IMR-90 (cell line): Measurements from ENCODE around the gene OPN1SW. TPM values are rescaled to one million over a fixed set of nuclear protein-coding genes. Genes with fewer than 3 reads are reported as not detected.

Experiments used
- ATAC-seq: fragments of 200-7000 bp; cut with Tn5 transposase; 2 replicates; pipeline ENCODE4 v1.9.1; 2020; ENCODE audit warnings: low read depth, mild to moderate bottlenecking, moderate library complexity
- BruUV-seq: library from RNA; stranded (reverse); fragments of 400-500 nt; replicated peaks from 2 replicates; lab custom pipeline; 2021; lab: Mats Ljungman, UMichigan
- CTCF ChIA-PET: fragments of 300-600 bp; formaldehyde crosslinking; extraction: SDS; loops from one replicate; lab custom pipeline; 2021; ENCODE audit warnings: antibody characterized with exemption; lab: Yijun Ruan, JAX
- POLR2A ChIA-PET: fragments of 300-600 bp; sonication (Branson Sonifier 250); formaldehyde crosslinking; loops from one replicate; lab custom pipeline; 2022; ENCODE audit warnings: antibody characterized with exemption; ENCODE audit not compliant: unreplicated experiment; lab: Charles Lee
- DNase-seq: peaks from one replicate; pipeline ENCODE4 v3.0.0; 2013
- H2AFZ ChIP-seq: replicated peaks from 2 replicates; pipeline ENCODE3; 2013; ENCODE audit warnings: low read length, mild to moderate bottlenecking; ENCODE audit not compliant: poor library complexity
- H2AK5ac ChIP-seq: 2 replicates; pipeline ENCODE4 v1.6.1; 2013; ENCODE audit warnings: low read depth, low read length, inconsistent platforms
- H2AK9ac ChIP-seq: replicated peaks from 2 replicates; pipeline ENCODE3; 2013; ENCODE audit warnings: mild to moderate bottlenecking, low read depth, low read length, moderate library complexity; ENCODE audit not compliant: poor library complexity
- H2BK120ac ChIP-seq: 2 replicates; pipeline ENCODE4 v1.6.1; 2013; ENCODE audit warnings: low read depth, low read length, inconsistent platforms
- H2BK15ac ChIP-seq: 3 replicates; pipeline ENCODE4 v1.6.1; 2013; ENCODE audit warnings: low read depth, low read length, inconsistent platforms
- H2BK20ac ChIP-seq: 2 replicates; pipeline ENCODE4 v1.6.1; 2013; ENCODE audit warnings: low read depth, mild to moderate bottlenecking, inconsistent platforms, low read length, moderate library complexity
- H2BK5ac ChIP-seq: 2 replicates; pipeline ENCODE4 v1.6.1; 2013; ENCODE audit warnings: mild to moderate bottlenecking, low read depth, low read length, inconsistent platforms; ENCODE audit not compliant: poor library complexity, severe bottlenecking
- H3K14ac ChIP-seq: replicated peaks from 2 replicates; pipeline ENCODE4 v1.6.1; 2013; ENCODE audit warnings: low read depth, low read length, inconsistent platforms
- H3K18ac ChIP-seq: 2 replicates; pipeline ENCODE4 v1.6.1; 2013; ENCODE audit warnings: low read depth, low read length, control low read depth
- H3K23ac ChIP-seq: 2 replicates; pipeline ENCODE4 v1.6.1; 2013; ENCODE audit warnings: low read depth, low read length, inconsistent platforms
- H3K27ac ChIP-seq: 2 replicates; pipeline ENCODE4 v1.5.1; 2013; ENCODE audit warnings: mild to moderate bottlenecking, control low read depth, low read length; ENCODE audit not compliant: insufficient read depth
- H3K27me3 ChIP-seq: 2 replicates; pipeline ENCODE4 v1.6.1; 2013; ENCODE audit warnings: low read length; ENCODE audit not compliant: control insufficient read depth, insufficient read depth
- H3K36me3 ChIP-seq: 2 replicates; pipeline ENCODE4 v1.6.1; 2013; ENCODE audit warnings: low read length, mixed read lengths; ENCODE audit not compliant: control insufficient read depth, insufficient read depth
- H3K4ac ChIP-seq: 2 replicates; pipeline ENCODE4 v1.6.1; 2013; ENCODE audit warnings: low read depth, low read length, inconsistent platforms
- H3K4me1 ChIP-seq: 2 replicates; pipeline ENCODE4 v1.6.1; 2013; ENCODE audit warnings: low read length, mixed read lengths; ENCODE audit not compliant: control insufficient read depth, insufficient read depth
- H3K4me2 ChIP-seq: 2 replicates; pipeline ENCODE4 v1.6.1; 2013; ENCODE audit warnings: low read depth, mild to moderate bottlenecking, control low read depth, low read length, moderate library complexity
- H3K4me3 ChIP-seq: 2 replicates; pipeline ENCODE4 v1.5.1; 2013; ENCODE audit warnings: low read depth, mild to moderate bottlenecking, control low read depth, low read length, moderate library complexity; ENCODE audit not compliant: insufficient read depth
- H3K56ac ChIP-seq: 2 replicates; pipeline ENCODE4 v1.6.1; 2013; ENCODE audit warnings: low read length, inconsistent platforms; ENCODE audit not compliant: insufficient read depth; ENCODE audit errors: extremely low read depth
- H3K79me1 ChIP-seq, 2 experiments: 2 replicates each; pipeline ENCODE4 v1.6.1; 2013; ENCODE audit warnings: low read length in 2 of 2, inconsistent platforms in 1 of 2, low read depth in 1 of 2
- H3K9ac ChIP-seq: 2 replicates; pipeline ENCODE4 v1.6.1; 2013; ENCODE audit warnings: low read depth, low read length, control low read depth
- H3K9me1 ChIP-seq: 2 replicates; pipeline ENCODE4 v1.6.1; 2013; ENCODE audit warnings: low read length, inconsistent platforms; ENCODE audit not compliant: insufficient read depth
- H3K9me3 ChIP-seq: 2 replicates; pipeline ENCODE4 v1.6.1; 2013; ENCODE audit warnings: low read length; ENCODE audit not compliant: control insufficient read depth, insufficient read depth
- H4K20me1 ChIP-seq: 2 replicates; pipeline ENCODE4 v1.6.1; 2013; ENCODE audit warnings: low read length, inconsistent platforms; ENCODE audit not compliant: insufficient read depth
- H4K5ac ChIP-seq: 2 replicates; pipeline ENCODE4 v1.6.1; 2013; ENCODE audit warnings: mild to moderate bottlenecking, low read depth, low read length, control low read depth
- H4K8ac ChIP-seq, 2 experiments: 2 replicates each; pipeline ENCODE4 v1.6.1; 2013; ENCODE audit warnings: low read depth in 2 of 2, low read length in 2 of 2, control low read depth in 1 of 2, inconsistent platforms in 1 of 2
- H4K91ac ChIP-seq: 2 replicates; pipeline ENCODE4 v1.6.1; 2013; ENCODE audit warnings: low read depth, low read length, inconsistent platforms; ENCODE audit not compliant: insufficient read depth
- FOS ChIP-seq: fragments of 150-350 bp; IDR thresholded peaks from 2 replicates; pipeline ENCODE4 v1.6.1; 2016; ENCODE audit warnings: low read depth, low read length
- RAD21 ChIP-seq: IDR thresholded peaks from 2 replicates; pipeline ENCODE4 v1.6.1; 2012; ENCODE audit warnings: low read length, improper control_type of control experiment
- WGBS, 2 experiments: methylation state at CpG; one replicate each; pipeline versions ENCODE4 v1.1.5 to v1.1.7; 2013; ENCODE audit warnings: missing lambda C conversion rate in 2 of 2; ENCODE audit not compliant: insufficient read length in 1 of 2; ENCODE audit errors: extremely low coverage in 2 of 2; 5-methylcytosine and 5-hydroxymethylcytosine counted together
- dilution Hi-C: fragments of 300-500 bp; cut with HindIII; formaldehyde crosslinking; loops from one replicate; pipeline ENCODE4 v1.14.3; 2018; ENCODE audit warnings: low sequenced_read_pairs; ENCODE audit not compliant: unreplicated experiment
- in situ Hi-C: fragments of 300-500 bp; cut with MboI; formaldehyde crosslinking; loops from 3 replicates; pipeline ENCODE4 v1.14.3; 2019; ENCODE audit warnings: low sequenced_read_pairs, inconsistent platforms, mixed read lengths
- intact Hi-C: fragments of 100-400 bp; cut with micrococcal nuclease; formaldehyde crosslinking; loops from 2 replicates; pipeline ENCODE4 v1.10.0; 2022
- polyA plus RNA-seq, 3 experiments: library from polyadenylated mRNA; depleted of rRNA; stranded (reverse); fragments of >200 nt; gene quantifications; 2 replicates each; pipeline ENCODE4 v1.2.3, GENCODE V29; 2012; ENCODE audit warnings: low replicate concordance in 1 of 3
- total RNA-seq: library from RNA; depleted of rRNA; stranded (reverse); fragments of >200 nt; gene quantifications from 2 replicates; pipeline ENCODE4 v1.2.3, GENCODE V29; 2012
- TF ChIP-seq, protein P1 (sequence below): fragments of 150-350 bp; IDR thresholded peaks from 2 replicates; pipeline ENCODE4 v1.6.1; 2016; ENCODE audit warnings: low read depth, mild to moderate bottlenecking, low read length, moderate library complexity, borderline replicate concordance

OPN1SW gene
- total and polyA plus RNA-seq, 2 of the 4 experiments (the other 2 are of a cell fraction), result not detected

DNA sequence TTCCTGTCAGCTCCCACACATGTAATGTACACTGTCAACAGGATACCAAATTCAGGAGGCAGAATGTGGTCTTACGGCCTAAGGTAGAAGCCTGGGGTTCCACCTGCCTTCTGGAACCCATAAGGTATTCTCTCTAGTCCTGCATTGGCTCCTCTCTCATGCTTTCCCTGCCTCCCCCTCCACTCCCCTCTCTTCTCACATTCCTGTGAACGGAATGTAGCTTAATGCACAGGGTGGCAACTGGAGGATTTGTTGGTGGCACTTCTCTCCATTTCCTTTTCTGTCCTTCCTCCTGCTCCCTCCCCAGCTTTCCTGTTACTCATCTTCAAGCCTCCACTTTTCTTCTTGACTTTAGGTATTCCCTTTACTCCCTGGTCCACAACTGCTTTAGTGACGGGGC lies 43.1 kb upstream of the OPN1SW start:
- no CpG with 5 or more reads among the region's 3 CpGs for WGBS, 2 experiments
- Histone ChIP-seq H2BK15ac (no peak overlapping the region), H3K4me1 (no peaks in the 10 kb centered on the region), H2AFZ (no peak overlapping the region), H4K91ac (no peak overlapping the region), H2AK9ac (peak overlapping the region; percentile 30), H3K79me1 (no peaks in the 10 kb centered on the region; a peak in 1 of 4 replicates), H3K56ac (no peak overlapping the region), H3K36me3 (no peaks in the 10 kb centered on the region), H3K4ac (no peak overlapping the region), H2BK120ac (no peak overlapping the region), H2BK20ac (no peak overlapping the region), H3K27ac (no peak overlapping the region), H3K9me3 (no peaks in the 10 kb centered on the region), H3K14ac (no peak overlapping the region), H3K9me1 (peaks cover 4% of the 10 kb centered on the region; the same call in 1 of the 2 replicates), H2BK5ac (no peak overlapping the region), H3K23ac (no peak overlapping the region), H4K20me1 (no peaks in the 10 kb centered on the region), H3K27me3 (no peaks in the 10 kb centered on the region), H3K9ac (no peak overlapping the region), H2AK5ac (no peak overlapping the region), H4K8ac (no peak overlapping the region), H3K4me2 (no peak overlapping the region), H4K5ac (no peak overlapping the region), H3K18ac (no peak overlapping the region), H3K4me3 (no peak overlapping the region)
- POLR2A ChIA-PET, result interaction anchor here (0.7 kb wide), 1 partner anchor 9 kb away, joined by 3 read pairs; no protein-coding TSS in a partner anchor
- DNase-seq, result no peak
- ATAC-seq, result no peak
- in situ Hi-C loops (no loop called here), intact Hi-C loops (no loop called here), dilution Hi-C loops (no loop called here)
- no peak for TF ChIP-seq RAD21
- TF ChIP-seq, protein P1, sequence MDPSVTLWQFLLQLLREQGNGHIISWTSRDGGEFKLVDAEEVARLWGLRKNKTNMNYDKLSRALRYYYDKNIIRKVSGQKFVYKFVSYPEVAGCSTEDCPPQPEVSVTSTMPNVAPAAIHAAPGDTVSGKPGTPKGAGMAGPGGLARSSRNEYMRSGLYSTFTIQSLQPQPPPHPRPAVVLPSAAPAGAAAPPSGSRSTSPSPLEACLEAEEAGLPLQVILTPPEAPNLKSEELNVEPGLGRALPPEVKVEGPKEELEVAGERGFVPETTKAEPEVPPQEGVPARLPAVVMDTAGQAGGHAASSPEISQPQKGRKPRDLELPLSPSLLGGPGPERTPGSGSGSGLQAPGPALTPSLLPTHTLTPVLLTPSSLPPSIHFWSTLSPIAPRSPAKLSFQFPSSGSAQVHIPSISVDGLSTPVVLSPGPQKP, result no peak
- no peak for TF ChIP-seq FOS
- CTCF ChIA-PET, result no interaction called here
- BruUV-seq, result no TSS peak
